Hepatocyte (in vitro differentiated cells): ENCODE measurements around the gene CD69. TPM values are rescaled to one million over a fixed set of nuclear protein-coding genes. Genes with fewer than 3 reads are reported as not detected.
A peak's percentile ranks its signal among the peaks of the same experiment; 100 is the strongest.
"Not testable (repeated sequence)": the region's sequence is repeated elsewhere in the genome, so short reads cannot be mapped to it uniquely, and the experiment has no call there.

ENCODE experiments used
- DNase-seq: peaks from one replicate; pipeline ENCODE4 v3.0.0-alpha.2; 2016; ENCODE audit warnings: low spot score
- H2AFZ ChIP-seq: fragments of 200-600 bp; sonication (generic); 2 replicates; pipeline ENCODE4 v1.6.0; 2016; ENCODE audit warnings: antibody characterized with exemption, mild to moderate bottlenecking
- H3K27ac ChIP-seq: fragments of 200-600 bp; sonication (generic); 2 replicates; pipeline ENCODE4 v1.5.1; 2016; ENCODE audit warnings: mild to moderate bottlenecking
- H3K27me3 ChIP-seq: fragments of 200-600 bp; sonication (generic); 2 replicates; pipeline ENCODE4 v1.6.1; 2016
- H3K36me3 ChIP-seq: fragments of 200-600 bp; sonication (generic); replicated peaks from 2 replicates; pipeline ENCODE4 v1.5.1; 2016; ENCODE audit warnings: low read depth; ENCODE audit not compliant: insufficient read depth
- H3K4me1 ChIP-seq: fragments of 200-600 bp; sonication (generic); 2 replicates; pipeline ENCODE4 v1.5.1; 2016; ENCODE audit warnings: mild to moderate bottlenecking, moderate library complexity; ENCODE audit not compliant: insufficient read depth
- H3K4me2 ChIP-seq: fragments of 200-600 bp; sonication (generic); 2 replicates; pipeline ENCODE4 v1.6.0; 2016
- H3K4me3 ChIP-seq: fragments of 200-600 bp; sonication (generic); 2 replicates; pipeline ENCODE4 v1.5.1; 2016; ENCODE audit warnings: mild to moderate bottlenecking
- H3K79me2 ChIP-seq: fragments of 200-600 bp; sonication (generic); 2 replicates; pipeline ENCODE4 v1.6.0; 2017; ENCODE audit warnings: mild to moderate bottlenecking
- H3K9me2 ChIP-seq: fragments of 200-600 bp; sonication (generic); replicated peaks from 2 replicates; pipeline ENCODE4 v1.6.0; 2017; ENCODE audit warnings: mild to moderate bottlenecking; ENCODE audit not compliant: insufficient read depth
- H3K9me3 ChIP-seq: fragments of 200-600 bp; sonication (generic); 2 replicates; pipeline ENCODE4 v1.5.1; 2016; ENCODE audit warnings: low read depth, mild to moderate bottlenecking
- H4K20me1 ChIP-seq: fragments of 200-600 bp; sonication (generic); 2 replicates; pipeline ENCODE4 v1.6.0; 2016; ENCODE audit warnings: mild to moderate bottlenecking; ENCODE audit not compliant: insufficient read depth, poor library complexity, severe bottlenecking
- EZH2 ChIP-seq: fragments of 200-600 bp; sonication (generic); IDR thresholded peaks from 2 replicates; pipeline ENCODE4 v1.6.1; 2016; ENCODE audit warnings: antibody characterized with exemption, mild to moderate bottlenecking, borderline replicate concordance
- EZH2phosphoT487 ChIP-seq: fragments of 200-600 bp; sonication (generic); IDR thresholded peaks from one replicate; pipeline ENCODE4 v1.6.1; 2018; ENCODE audit warnings: antibody characterized with exemption, mild to moderate bottlenecking, low read depth, moderate library complexity; ENCODE audit not compliant: unreplicated experiment, severe bottlenecking
- WGBS: methylation state at CpG from one replicate; pipeline ENCODE4 v1.1.6; 2016; ENCODE audit warnings: low lambda C conversion rate; ENCODE audit errors: missing lambda C conversion rate; 5-methylcytosine and 5-hydroxymethylcytosine counted together
- polyA plus RNA-seq: library from polyadenylated mRNA; unstranded; fragments of >200 nt; fragmentation: Nextera tagmentation; extraction: Ambion mirVana; gene quantifications from 2 replicates; pipeline ENCODE4 v1.2.1, GENCODE V29; 2016
- total RNA-seq: library from RNA; depleted of rRNA; stranded (reverse); fragments of >200 nt; gene quantifications from 2 replicates; pipeline ENCODE4 v1.2.3, GENCODE V29; 2014
- TF ChIP-seq, protein P1 (sequence below): fragments of 200-600 bp; sonication (generic); IDR thresholded peaks from 2 replicates; pipeline ENCODE4 v1.5.1; 2016; ENCODE audit warnings: antibody characterized with exemption, mild to moderate bottlenecking; ENCODE audit not compliant: poor library complexity

CD69 gene
- total and polyA plus RNA-seq, 2 experiments from 2014 or later, result 0.07 to 0.57 TPM

GRCh38 chr12:9718968-9719367, 41.7 kb downstream of the CD69 start:
- DNase-seq, result peak; percentile 37
- H2AFZ ChIP-seq, result no peak overlapping the region
- H3K79me2 ChIP-seq, result no peaks in the 10 kb centered on the region
- no peak overlapping the region for H3K27ac ChIP-seq
- no peaks in the 10 kb centered on the region for H3K9me2 ChIP-seq
- no peaks in the 10 kb centered on the region for H4K20me1 ChIP-seq
- TF ChIP-seq EZH2, result no peak
- TF ChIP-seq, protein P1, sequence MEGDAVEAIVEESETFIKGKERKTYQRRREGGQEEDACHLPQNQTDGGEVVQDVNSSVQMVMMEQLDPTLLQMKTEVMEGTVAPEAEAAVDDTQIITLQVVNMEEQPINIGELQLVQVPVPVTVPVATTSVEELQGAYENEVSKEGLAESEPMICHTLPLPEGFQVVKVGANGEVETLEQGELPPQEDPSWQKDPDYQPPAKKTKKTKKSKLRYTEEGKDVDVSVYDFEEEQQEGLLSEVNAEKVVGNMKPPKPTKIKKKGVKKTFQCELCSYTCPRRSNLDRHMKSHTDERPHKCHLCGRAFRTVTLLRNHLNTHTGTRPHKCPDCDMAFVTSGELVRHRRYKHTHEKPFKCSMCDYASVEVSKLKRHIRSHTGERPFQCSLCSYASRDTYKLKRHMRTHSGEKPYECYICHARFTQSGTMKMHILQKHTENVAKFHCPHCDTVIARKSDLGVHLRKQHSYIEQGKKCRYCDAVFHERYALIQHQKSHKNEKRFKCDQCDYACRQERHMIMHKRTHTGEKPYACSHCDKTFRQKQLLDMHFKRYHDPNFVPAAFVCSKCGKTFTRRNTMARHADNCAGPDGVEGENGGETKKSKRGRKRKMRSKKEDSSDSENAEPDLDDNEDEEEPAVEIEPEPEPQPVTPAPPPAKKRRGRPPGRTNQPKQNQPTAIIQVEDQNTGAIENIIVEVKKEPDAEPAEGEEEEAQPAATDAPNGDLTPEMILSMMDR, result no peak
- TF ChIP-seq EZH2phosphoT487, result no peak
- H3K4me2 ChIP-seq, result no peak overlapping the region
- 82% methylated on average over 7 of the region's 7 CpGs for WGBS
- no peaks in the 10 kb centered on the region for H3K9me3 ChIP-seq
- H3K4me3 ChIP-seq, result no peak overlapping the region
- peaks cover 3% of the 10 kb centered on the region for H3K4me1 ChIP-seq
- H3K36me3 ChIP-seq, result no peaks in the 10 kb centered on the region
- H3K27me3 ChIP-seq, result no peaks in the 10 kb centered on the region

GRCh38 chr12:9717070-9717925, 43.4 kb downstream of the CD69 start:
- TF ChIP-seq, protein P1, result no peak
- no peak for TF ChIP-seq EZH2phosphoT487
- no peak for TF ChIP-seq EZH2
- no peak overlapping the region for H3K27ac ChIP-seq
- no peak for DNase-seq
- H3K9me3 ChIP-seq, result no peaks in the 10 kb centered on the region
- peaks cover 3% of the 10 kb centered on the region for H3K4me1 ChIP-seq
- H4K20me1 ChIP-seq, result no peaks in the 10 kb centered on the region
- H2AFZ ChIP-seq, result no peak overlapping the region
- no peaks in the 10 kb centered on the region for H3K9me2 ChIP-seq
- no peaks in the 10 kb centered on the region for H3K27me3 ChIP-seq
- H3K4me2 ChIP-seq, result no peak overlapping the region
- no peak overlapping the region for H3K4me3 ChIP-seq
- no peaks in the 10 kb centered on the region for H3K36me3 ChIP-seq
- 92% methylated on average over 15 of the region's 15 CpGs for WGBS
- H3K79me2 ChIP-seq, result no peaks in the 10 kb centered on the region

DNA sequence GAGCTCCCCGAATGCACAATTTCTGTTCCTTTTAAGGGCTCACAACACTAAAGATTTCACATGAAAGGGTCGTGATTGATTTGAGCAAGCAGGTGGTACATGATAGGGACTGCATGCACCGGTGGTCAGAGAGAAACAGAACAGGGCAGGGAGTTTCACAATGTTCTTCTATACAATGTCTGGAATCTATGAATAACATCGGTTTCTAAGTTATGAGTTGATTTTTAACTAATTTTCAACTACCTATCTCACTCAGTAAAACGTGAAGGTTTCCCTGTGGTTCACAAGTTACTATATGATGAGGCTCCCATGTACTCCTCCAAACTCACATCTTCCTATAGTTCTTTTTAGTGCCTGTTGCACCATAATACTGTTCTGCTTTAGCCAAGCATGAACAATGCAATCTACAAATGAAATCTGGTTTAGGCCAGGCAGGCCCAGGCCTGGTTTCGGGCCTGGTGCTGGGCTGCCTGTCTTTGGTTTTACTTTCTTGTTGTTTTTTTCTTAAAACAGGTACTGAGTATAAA, 47.6 kb downstream of the CD69 start:
- not testable (repeated sequence) for H3K27me3 ChIP-seq, H3K36me3 ChIP-seq, H3K9me2 ChIP-seq, DNase-seq, H3K4me3 ChIP-seq, H2AFZ ChIP-seq, H3K4me2 ChIP-seq, H4K20me1 ChIP-seq, H3K27ac ChIP-seq, H3K9me3 ChIP-seq, H3K79me2 ChIP-seq, H3K4me1 ChIP-seq
- WGBS, result 91% methylated on average over 6 of the region's 6 CpGs

- H3K9me2 ChIP-seq, result no peaks in the 10 kb centered on the region
- no peaks in the 10 kb centered on the region for H3K27me3 ChIP-seq
- no peak overlapping the region for H3K4me3 ChIP-seq
- H3K27ac ChIP-seq, result no peak overlapping the region
- TF ChIP-seq EZH2phosphoT487, result no peak
- TF ChIP-seq, protein P1, result no peak
- no peak for TF ChIP-seq EZH2
- no peak for DNase-seq
- no peaks in the 10 kb centered on the region for H3K79me2 ChIP-seq
- H3K4me2 ChIP-seq, result no peak overlapping the region
- H3K9me3 ChIP-seq, result no peaks in the 10 kb centered on the region
- H3K4me1 ChIP-seq, result no peaks in the 10 kb centered on the region
- no peaks in the 10 kb centered on the region for H3K36me3 ChIP-seq
- 52% methylated on average over 1 of the region's 1 CpG for WGBS
- H2AFZ ChIP-seq, result no peak overlapping the region
- H4K20me1 ChIP-seq, result no peaks in the 10 kb centered on the region
Observed at GRCh38 chr12:9711664-9712063, 49.0 kb downstream of the CD69 start.
